NCI-H82 treated with DMSO at 0.1 percent for 48 hours (cell line): ENCODE measurements around the gene MAPK10.

Experiments used
- DNase-seq: peaks from one replicate; lab custom pipeline; 2025; ENCODE audit not compliant: unreplicated experiment; lab: John Stamatoyannopoulos, UW

MAPK10 gene

DNA sequence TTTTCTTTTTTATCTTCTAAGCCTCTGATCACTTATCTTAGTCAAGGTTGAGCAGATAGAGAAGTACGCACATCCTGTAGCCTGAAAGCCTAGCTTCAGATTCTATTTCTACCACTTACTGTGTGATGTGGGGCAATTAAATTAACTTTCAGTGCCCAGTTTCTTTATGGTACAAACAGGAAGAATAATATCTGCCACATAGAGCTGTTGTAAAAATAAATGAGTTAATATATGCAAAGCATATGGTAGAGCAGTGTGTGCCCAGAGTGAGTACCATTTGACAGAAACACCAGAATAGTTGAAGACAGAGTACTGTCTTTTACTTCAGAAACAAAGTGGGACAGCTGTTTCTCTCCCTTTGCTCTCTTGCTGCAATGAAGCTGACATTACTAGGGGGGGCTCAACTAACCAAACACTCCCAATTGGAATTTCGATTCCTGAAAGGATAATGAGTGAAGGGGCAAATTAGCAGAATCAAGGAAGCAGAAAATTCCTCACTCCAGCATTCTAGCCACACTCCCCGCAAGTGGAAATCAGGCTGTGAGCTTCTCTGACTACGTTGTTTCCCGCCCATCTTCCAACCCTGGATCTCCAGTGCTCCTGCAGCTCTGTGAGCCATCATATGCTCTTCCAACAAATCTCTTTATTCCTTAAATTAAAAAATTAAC, 80.4 kb downstream of the MAPK10 start:
- DNase-seq: no peak

GRCh38 chr4:86278126-86278525, 81.7 kb downstream of the MAPK10 start:
- no peak for DNase-seq

DNA sequence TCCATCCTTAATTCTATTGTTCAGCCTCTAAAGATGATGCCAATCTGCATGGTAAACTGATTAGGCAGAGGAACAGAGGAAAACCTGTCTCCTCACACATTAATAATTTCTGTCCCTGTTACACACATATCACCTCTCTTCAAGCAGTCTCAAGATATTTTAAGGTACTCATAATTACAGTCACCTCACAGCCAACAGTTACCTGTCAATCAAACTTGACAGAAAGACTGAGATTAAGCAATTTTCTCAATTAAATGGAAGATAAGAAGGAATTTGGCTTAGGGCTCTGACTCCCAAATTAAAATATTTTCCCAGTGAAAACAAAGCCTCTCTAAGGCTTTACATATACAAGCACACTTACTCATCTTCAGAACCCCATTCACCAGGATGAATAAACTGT, 85.2 kb downstream of the MAPK10 start:
- peak; percentile 14 for DNase-seq

- DNase-seq: no peak
These were observed 87.2 kb downstream of the MAPK10 start for GRCh38 chr4:86272669-86273068.

GRCh38 chr4:86271057-86271456, 88.8 kb downstream of the MAPK10 start:
- no peak for DNase-seq

DNA sequence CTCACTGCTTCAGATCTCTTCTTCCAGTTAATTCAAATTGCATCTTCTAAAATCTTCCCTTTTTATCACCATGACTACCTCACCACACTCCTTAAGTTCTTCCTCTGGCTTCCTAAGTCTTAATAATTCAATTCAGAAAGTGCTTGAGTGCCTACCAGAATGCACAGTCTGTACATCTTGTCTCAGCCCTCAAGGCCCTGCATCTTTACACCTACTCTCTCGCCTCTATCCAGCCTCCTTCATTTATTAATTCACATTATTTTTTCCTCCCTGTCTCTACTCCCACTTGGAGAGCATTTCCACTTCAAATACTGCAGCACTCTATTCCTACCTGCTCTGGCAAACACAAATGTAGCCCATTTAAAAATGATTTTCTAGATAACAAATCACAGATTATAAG, 90.5 kb downstream of the MAPK10 start:
- no peak for DNase-seq

DNA sequence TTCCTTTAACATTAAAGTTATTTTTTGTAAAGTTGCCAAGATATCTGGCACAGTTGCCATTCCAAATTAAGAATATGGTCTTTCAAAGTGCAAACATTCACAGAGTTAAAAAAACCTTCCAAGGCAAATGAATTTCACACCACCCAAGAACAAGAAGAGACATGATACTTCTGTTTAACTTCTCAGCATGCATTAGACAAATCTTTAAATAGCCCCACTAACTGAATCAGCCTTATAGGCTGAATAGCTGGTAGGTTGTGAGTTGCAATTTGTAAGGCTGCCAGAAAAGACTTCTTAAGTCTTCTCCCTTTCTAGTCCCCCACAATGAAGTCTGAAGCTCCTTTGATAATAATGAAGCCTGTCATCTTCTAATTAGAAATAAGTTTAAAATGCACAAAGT, 95.6 kb downstream of the MAPK10 start:
- DNase-seq: no peak

- no peak for DNase-seq
These were observed 98.2 kb downstream of the MAPK10 start for GRCh38 chr4:86261636-86262035.

DNA sequence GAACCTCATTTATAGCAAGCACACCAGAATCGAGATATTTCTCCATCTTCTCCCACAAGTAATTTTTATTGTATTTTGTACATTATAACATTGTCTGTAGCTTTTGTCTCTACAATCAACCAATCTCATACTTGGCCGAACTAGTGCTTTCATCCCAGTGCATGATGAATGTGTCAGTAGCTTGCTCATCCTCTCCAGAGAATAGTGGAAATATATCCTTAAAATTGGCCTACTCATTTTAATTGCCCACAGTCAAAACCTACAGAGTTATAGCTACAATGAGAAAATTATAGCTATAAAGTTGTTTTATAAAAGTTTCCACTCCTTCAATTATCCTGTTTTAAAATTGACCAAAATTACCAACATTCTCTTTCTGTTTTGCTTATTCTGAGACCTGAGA, 103.8 kb downstream of the MAPK10 start:
- DNase-seq: no peak

GRCh38 chr4:86250619-86251018, 109.2 kb downstream of the MAPK10 start:
- DNase-seq: no peak

- DNase-seq: no peak
These were observed 109.8 kb downstream of the MAPK10 start for GRCh38 chr4:86250006-86250405.

DNA sequence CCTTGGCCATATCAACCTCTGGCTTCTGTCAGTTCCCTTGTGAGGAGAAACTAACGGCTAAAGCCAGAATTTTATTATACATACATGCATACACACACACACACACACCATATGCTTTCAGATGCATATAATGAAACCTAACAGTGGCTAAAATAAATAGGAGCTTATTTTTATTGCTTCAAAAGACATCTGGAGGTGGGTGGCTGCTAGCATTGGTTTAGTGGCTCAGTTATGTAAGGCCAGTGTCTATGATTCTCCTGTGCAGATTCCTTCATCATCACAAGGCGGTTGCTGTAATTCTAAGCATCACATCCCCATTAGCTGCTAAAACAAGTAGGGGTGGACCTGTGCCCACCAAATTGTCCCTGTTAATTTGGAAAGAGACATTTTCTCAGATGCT, 110.8 kb downstream of the MAPK10 start:
- no peak for DNase-seq

DNA sequence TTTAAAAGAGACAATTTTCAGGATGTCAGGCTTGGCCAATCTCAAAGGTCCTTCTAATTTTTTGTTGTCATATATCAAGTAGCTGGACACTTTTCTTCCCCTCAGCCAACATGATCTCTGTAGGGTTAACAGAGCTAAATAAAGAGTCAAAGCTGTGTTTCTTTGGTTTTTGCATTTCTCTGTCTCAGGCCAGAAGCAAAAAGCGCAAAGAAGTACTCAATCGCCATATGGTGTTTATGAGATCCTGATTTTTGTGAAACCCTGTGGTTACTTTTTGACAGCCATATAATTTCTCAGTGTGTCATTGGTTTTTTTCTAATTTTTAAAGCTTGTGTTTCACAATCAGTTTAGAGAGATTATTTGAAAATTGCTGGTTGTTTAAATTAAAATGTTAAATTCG, 111.9 kb downstream of the MAPK10 start:
- no peak for DNase-seq

GRCh38 chr4:86247320-86247719, 112.5 kb downstream of the MAPK10 start:
- DNase-seq: no peak

DNA sequence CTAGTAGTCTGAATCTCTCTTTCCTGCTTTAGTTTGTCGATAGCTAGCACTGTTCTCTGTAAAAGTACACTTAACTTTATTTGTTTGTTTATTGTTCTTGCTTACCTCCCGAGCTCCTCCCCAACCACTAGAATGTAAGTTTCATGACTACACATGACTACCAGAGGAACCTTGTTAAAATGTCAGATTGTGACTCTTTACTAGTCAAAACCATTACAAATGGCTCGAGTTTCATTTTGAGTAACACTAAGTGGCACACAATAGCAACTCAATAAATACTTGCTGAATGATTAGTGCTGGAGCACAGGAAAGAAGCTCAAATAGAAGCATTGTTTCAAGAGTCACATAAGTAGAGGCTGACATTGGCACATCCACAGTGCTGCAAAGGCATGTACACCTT, 116.1 kb downstream of the MAPK10 start:
- DNase-seq: no peak

DNA sequence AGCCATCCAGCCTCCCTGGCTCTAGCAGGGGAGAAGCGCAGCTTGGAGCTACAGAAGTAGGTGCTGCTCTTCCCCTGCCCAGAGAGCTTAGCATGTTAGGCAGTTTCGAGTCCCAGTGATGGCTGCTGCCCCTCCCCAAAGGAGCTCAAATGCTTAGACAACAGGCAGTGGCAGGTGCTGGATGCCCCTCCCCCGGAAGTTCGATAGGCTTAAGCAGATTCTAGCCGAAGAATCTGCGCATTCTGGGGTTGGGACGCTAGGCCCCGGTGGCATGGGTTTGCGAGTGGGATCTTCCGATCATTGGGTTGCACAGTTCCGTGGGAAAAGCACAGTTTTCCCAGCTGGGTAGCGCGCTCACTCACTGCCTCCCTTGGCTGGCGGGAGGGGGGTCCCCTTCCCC, 117.2 kb downstream of the MAPK10 start:
- DNase-seq: no peak

GRCh38 chr4:86235549-86235948, 124.3 kb downstream of the MAPK10 start:
- no peak for DNase-seq

DNA sequence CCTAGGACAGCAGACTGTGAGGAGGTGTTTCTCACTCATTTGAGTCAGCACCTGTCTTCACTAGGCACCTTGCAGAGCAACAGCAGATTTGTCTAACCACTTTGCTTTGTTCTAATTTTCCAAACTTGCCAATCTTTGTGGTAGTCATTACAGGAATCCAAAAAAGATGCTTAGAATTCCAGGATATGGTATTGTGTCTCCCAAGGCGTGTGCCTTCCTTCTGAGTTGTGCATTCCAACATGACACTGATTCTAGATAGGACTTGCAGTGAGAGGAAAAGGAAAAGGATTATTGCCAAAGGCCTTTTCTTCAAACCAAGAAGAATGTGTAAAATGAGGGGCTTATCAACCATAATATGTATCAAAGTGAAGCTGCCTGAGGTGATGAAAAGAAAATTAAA, 126.2 kb downstream of the MAPK10 start:
- DNase-seq: no peak

DNA sequence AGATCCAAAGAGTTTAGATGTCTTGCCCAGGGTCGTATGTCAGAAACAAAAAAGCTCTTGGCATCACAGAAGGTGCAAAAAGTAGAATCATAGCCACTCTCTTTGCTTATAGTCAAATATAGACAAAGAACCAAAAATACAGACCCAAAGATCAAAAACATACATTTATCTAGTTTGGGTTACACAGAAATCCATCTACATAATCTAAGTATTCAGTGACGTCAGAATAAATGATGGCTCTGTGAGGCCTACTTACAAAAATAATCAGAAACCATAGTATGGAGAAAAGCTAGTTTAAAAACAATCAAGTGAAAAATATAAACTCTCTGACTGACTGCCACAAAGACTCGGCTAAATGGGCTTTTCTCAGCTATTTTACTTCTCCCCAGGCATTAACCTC, 126.8 kb downstream of the MAPK10 start:
- DNase-seq: no peak

DNA sequence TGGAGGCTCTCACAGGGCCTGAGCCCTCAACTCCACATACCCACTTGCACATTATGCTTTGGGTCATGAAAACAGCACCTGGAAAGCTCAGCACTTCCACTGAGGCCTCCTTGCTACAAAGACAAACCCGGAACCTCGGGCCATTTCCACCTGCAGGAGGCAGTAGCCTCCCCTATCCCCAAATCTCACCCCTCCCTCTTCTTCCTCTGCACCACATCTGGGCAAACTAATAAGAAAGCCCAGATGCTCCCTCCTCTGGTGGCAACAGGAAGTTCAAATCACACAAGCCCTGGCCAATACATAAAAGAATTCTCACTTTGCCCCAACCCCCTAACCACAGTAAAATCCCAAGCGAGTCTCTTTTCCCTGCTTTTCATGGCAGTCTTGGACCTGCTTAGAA, 136.4 kb downstream of the MAPK10 start:
- peak; percentile 7 for DNase-seq

DNA sequence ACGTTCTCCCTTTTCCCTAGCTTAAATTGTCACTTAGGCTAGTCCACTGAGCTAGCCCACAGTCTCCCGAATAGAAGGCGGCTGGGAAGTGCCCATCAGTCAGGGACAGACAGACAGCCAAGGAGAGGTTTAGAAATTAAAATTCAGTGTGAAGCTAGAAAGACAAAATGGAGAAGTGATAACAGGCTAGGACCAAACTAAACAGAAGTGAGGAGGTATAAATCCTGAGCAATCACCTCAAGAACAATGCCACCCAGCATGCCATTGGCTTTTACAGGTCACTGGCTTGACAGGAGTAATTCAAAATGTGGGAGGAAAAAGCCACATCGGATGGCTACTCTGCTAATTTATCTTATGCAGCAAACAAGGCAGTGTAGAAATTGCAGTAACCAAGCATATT, 138.9 kb downstream of the MAPK10 start:
- no peak for DNase-seq

- no peak for DNase-seq
These were observed 139.7 kb downstream of the MAPK10 start for GRCh38 chr4:86220121-86220520.

DNA sequence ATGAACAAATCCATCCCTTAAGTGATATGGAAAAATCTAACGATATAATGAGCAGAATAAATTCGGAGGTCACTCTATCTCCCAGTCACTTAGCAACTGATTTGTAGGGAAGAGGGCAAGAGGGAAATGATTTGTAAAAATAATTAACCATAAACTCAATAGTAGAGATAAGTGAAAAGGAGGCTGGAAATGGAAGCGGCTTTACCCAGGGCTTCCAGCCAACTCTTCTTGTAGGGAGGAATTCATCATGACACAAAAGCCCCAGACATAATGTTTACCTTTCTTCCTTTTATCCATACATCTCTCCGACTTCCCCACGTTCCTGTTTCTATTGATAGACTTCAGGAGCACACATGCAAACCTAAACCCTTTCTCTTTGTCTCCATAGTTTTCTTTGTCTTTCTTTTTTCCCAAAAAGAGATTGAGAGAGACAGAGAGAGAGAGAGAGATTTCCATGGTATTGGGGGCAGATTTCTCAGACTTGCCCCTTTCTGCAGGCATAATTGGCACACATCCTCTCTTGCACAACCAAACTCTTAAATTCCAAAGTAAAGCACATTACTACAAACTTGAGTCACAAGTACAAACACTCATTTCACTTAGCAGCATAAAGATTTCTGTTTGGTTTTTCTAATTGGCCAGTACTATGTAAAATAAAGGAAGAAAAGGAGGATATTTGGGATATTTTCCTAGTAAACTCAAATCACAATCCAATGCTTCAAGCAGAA, 140.9 kb downstream of the MAPK10 start:
- DNase-seq: no peak
